Duodenal mucosa (tissue), 2 donors: ENCODE measurements around the gene LMX1A.

Source experiments
- H3K27ac ChIP-seq: one replicate; pipeline ENCODE4 v1.7.0; 2013; ENCODE audit warnings: low read depth, low read length
- H3K27me3 ChIP-seq, 2 donors: one replicate each; pipeline ENCODE4 v1.7.0; 2013; ENCODE audit warnings: low read length in 2 of 2, control low read depth in 1 of 2; ENCODE audit not compliant: insufficient read depth in 2 of 2, control insufficient read depth in 1 of 2
- H3K36me3 ChIP-seq, 2 donors: one replicate each; pipeline ENCODE4 v1.7.0; 2013; ENCODE audit warnings: low read length in 2 of 2, control low read depth in 1 of 2; ENCODE audit not compliant: insufficient read depth in 2 of 2, control insufficient read depth in 1 of 2
- H3K4me1 ChIP-seq, 2 donors: one replicate each; pipeline ENCODE4 v1.7.0; 2013; ENCODE audit warnings: low read length in 2 of 2, control low read depth in 1 of 2; ENCODE audit not compliant: insufficient read depth in 2 of 2, control insufficient read depth in 1 of 2
- H3K4me3 ChIP-seq, 2 donors: one replicate each; pipeline ENCODE4 v1.7.0; 2013; ENCODE audit warnings: low read length in 2 of 2, low read depth in 1 of 2
- H3K9ac ChIP-seq, 2 donors: one replicate each; pipeline ENCODE4 v1.7.0; 2013; ENCODE audit warnings: low read length in 2 of 2, low read depth in 1 of 2
- H3K9me3 ChIP-seq, 2 donors: one replicate each; pipeline ENCODE4 v1.7.0; 2013; ENCODE audit warnings: low read length in 2 of 2, control low read depth in 1 of 2; ENCODE audit not compliant: control insufficient read depth in 1 of 2

The LMX1A gene

GRCh38 chr1:165204548-165204947 is 152.0 kb downstream of the LMX1A start:
- H3K4me1 ChIP-seq, result no peaks in the 10 kb centered on the region

GRCh38 chr1:165191087-165191486 is 165.4 kb downstream of the LMX1A start:
- H3K27me3 ChIP-seq, result no peaks in the 10 kb centered on the region
- no peak overlapping the region for H3K9ac ChIP-seq
- no peak overlapping the region for H3K27ac ChIP-seq
- H3K4me3 ChIP-seq, result no peak overlapping the region
- H3K36me3 ChIP-seq, result no peaks in the 10 kb centered on the region
- no peaks in the 10 kb centered on the region for H3K4me1 ChIP-seq
- no peaks in the 10 kb centered on the region for H3K9me3 ChIP-seq

More at GRCh38 chr1:165204548-165204947, 152.0 kb downstream of the LMX1A start:
- Histone ChIP-seq H3K27ac (no peak overlapping the region), H3K27me3 (no peaks in the 10 kb centered on the region), H3K9ac (no peak overlapping the region), H3K36me3 (no peaks in the 10 kb centered on the region), H3K4me3 (no peak overlapping the region), H3K9me3 (no peaks in the 10 kb centered on the region)

GRCh38 chr1:165189913-165190312 is 166.6 kb downstream of the LMX1A start:
- H3K27me3 ChIP-seq, result no peaks in the 10 kb centered on the region
- no peaks in the 10 kb centered on the region for H3K4me1 ChIP-seq
- H3K4me3 ChIP-seq, result no peak overlapping the region
- no peak overlapping the region for H3K27ac ChIP-seq
- no peaks in the 10 kb centered on the region for H3K9me3 ChIP-seq
- no peaks in the 10 kb centered on the region for H3K36me3 ChIP-seq
- H3K9ac ChIP-seq, result no peak overlapping the region

GRCh38 chr1:165189011-165189410 is 167.5 kb downstream of the LMX1A start:
- no peaks in the 10 kb centered on the region for H3K9me3 ChIP-seq
- no peaks in the 10 kb centered on the region for H3K27me3 ChIP-seq
- no peaks in the 10 kb centered on the region for H3K36me3 ChIP-seq
- no peak overlapping the region for H3K9ac ChIP-seq
- H3K4me3 ChIP-seq, result no peak overlapping the region
- H3K27ac ChIP-seq, result no peak overlapping the region
- no peaks in the 10 kb centered on the region for H3K4me1 ChIP-seq

- Histone ChIP-seq H3K27ac (no peak overlapping the region), H3K9ac (no peak overlapping the region), H3K4me3 (no peak overlapping the region), H3K4me1 (no peaks in the 10 kb centered on the region), H3K36me3 (no peaks in the 10 kb centered on the region), H3K9me3 (no peaks in the 10 kb centered on the region), H3K27me3 (no peaks in the 10 kb centered on the region)
Measured at GRCh38 chr1:165187031-165188009, 169.2 kb downstream of the LMX1A start.

- Histone ChIP-seq H3K9me3 (no peaks in the 10 kb centered on the region), H3K4me3 (no peak overlapping the region), H3K36me3 (no peaks in the 10 kb centered on the region), H3K27me3 (no peaks in the 10 kb centered on the region), H3K9ac (no peak overlapping the region), H3K4me1 (no peaks in the 10 kb centered on the region), H3K27ac (no peak overlapping the region)
Measured at GRCh38 chr1:165185161-165185889, 171.2 kb downstream of the LMX1A start.

- no peak overlapping the region for H3K4me3 ChIP-seq
- H3K27me3 ChIP-seq, result no peaks in the 10 kb centered on the region
- no peaks in the 10 kb centered on the region for H3K36me3 ChIP-seq
- H3K4me1 ChIP-seq, result no peaks in the 10 kb centered on the region
- no peak overlapping the region for H3K27ac ChIP-seq
- H3K9ac ChIP-seq, result no peak overlapping the region
- no peaks in the 10 kb centered on the region for H3K9me3 ChIP-seq
Measured at GRCh38 chr1:165182975-165183374, 173.5 kb downstream of the LMX1A start.

GRCh38 chr1:165179306-165179705 is 177.2 kb downstream of the LMX1A start:
- Histone ChIP-seq H3K4me1 (no peaks in the 10 kb centered on the region), H3K36me3 (no peaks in the 10 kb centered on the region), H3K9ac (no peak overlapping the region)

GRCh38 chr1:165174491-165174890 is 182.0 kb downstream of the LMX1A start:
- no peaks in the 10 kb centered on the region for H3K4me1 ChIP-seq
- no peaks in the 10 kb centered on the region for H3K27me3 ChIP-seq
- H3K4me3 ChIP-seq, result no peak overlapping the region
- H3K36me3 ChIP-seq, result no peaks in the 10 kb centered on the region
- no peaks in the 10 kb centered on the region for H3K9me3 ChIP-seq
- no peak overlapping the region for H3K27ac ChIP-seq
- H3K9ac ChIP-seq, result no peak overlapping the region

More at GRCh38 chr1:165179306-165179705, 177.2 kb downstream of the LMX1A start:
- Histone ChIP-seq H3K9me3 (no peaks in the 10 kb centered on the region), H3K27me3 (no peaks in the 10 kb centered on the region), H3K4me3 (no peak overlapping the region), H3K27ac (no peak overlapping the region)

- Histone ChIP-seq H3K27me3 (no peaks in the 10 kb centered on the region), H3K4me3 (no peak overlapping the region), H3K9me3 (no peaks in the 10 kb centered on the region), H3K9ac (no peak overlapping the region), H3K36me3 (no peaks in the 10 kb centered on the region), H3K27ac (no peak overlapping the region), H3K4me1 (no peaks in the 10 kb centered on the region)
Measured at GRCh38 chr1:165173818-165174217, 182.7 kb downstream of the LMX1A start.
